ENCODE measurements around the gene CEACAM7. TPM values are rescaled to one million over a fixed set of nuclear protein-coding genes. Genes with fewer than 3 reads are reported as not detected.

CEACAM7 gene
- total and polyA plus RNA-seq, 10 of the 15 experiments (the other 5 are each of a cell fraction or from before 2014, with no cell fraction given) = not detected

DNA sequence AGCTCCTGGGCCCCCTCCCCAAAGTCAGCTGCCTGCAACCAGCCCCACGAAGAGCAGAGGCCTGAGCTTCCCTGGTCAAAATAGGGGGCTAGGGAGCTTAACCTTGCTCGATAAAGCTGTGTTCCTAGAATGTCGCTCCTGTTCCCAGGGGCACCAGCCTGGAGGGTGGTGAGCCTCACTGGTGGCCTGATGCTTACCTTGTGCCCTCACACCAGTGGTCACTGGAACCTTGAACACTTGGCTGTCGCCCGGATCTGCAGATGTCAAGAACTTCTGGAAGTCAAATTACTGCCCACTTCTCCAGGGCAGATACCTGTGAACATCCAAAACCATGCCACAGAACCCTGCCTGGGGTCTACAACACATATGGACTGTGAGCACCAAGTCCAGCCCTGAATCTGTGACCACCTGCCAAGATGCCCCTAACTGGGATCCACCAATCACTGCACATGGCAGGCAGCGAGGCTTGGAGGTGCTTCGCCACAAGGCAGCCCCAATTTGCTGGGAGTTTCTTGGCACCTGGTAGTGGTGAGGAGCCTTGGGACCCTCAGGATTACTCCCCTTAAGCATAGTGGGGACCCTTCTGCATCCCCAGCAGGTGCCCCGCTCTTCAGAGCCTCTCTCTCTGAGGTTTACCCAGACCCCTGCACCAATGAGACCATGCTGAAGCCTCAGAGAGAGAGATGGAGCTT is 15.7 kb upstream of the CEACAM7 start:
- intact Hi-C loops (cut with micrococcal nuclease; ENCODE audit: unreplicated experiment) (no loop called here), in situ Hi-C loops (cut with MboI) (no loop called here)
- H2AFZ ChIP-seq (ENCODE audit: control insufficient read depth, low read depth, low read length) = no peak overlapping the region
- ATAC-seq (no peak), FAIRE-seq (no peak), DNase-seq (ENCODE audit: low read depth, low spot score) (no peak)
- H3K9me3 ChIP-seq (replicated peaks; ENCODE audit: control insufficient read depth, insufficient read depth, low read length) = no peaks in the 10 kb centered on the region
- H3K79me2 ChIP-seq (ENCODE audit: control insufficient read depth, insufficient read depth, low read length) = no peaks in the 10 kb centered on the region
- no TSS peak for BruUV-seq (replicated peaks)
- no peaks in the 10 kb centered on the region for H4K20me1 ChIP-seq (ENCODE audit: control insufficient read depth, insufficient read depth)
- TF ChIP-seq MTA3 (IDR thresholded peaks at IDR 0.05; ENCODE audit: borderline replicate concordance, low read length) = no peak
- TF ChIP-seq, protein P1, sequence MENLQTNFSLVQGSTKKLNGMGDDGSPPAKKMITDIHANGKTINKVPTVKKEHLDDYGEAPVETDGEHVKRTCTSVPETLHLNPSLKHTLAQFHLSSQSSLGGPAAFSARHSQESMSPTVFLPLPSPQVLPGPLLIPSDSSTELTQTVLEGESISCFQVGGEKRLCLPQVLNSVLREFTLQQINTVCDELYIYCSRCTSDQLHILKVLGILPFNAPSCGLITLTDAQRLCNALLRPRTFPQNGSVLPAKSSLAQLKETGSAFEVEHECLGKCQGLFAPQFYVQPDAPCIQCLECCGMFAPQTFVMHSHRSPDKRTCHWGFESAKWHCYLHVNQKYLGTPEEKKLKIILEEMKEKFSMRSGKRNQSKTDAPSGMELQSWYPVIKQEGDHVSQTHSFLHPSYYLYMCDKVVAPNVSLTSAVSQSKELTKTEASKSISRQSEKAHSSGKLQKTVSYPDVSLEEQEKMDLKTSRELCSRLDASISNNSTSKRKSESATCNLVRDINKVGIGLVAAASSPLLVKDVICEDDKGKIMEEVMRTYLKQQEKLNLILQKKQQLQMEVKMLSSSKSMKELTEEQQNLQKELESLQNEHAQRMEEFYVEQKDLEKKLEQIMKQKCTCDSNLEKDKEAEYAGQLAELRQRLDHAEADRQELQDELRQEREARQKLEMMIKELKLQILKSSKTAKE (IDR thresholded peaks at IDR 0.05; ENCODE audit: low read depth, poor library complexity, severe bottlenecking) = no peak
- TF ChIP-seq NFYB (IDR thresholded peaks at IDR 0.05; ENCODE audit: insufficient read depth, low read depth, low read length) = no peak
- no peak for TF ChIP-seq SIX5 (IDR thresholded peaks at IDR 0.05; ENCODE audit: low read depth, low read length, severe bottlenecking)
- TF ChIP-seq, protein P2, sequence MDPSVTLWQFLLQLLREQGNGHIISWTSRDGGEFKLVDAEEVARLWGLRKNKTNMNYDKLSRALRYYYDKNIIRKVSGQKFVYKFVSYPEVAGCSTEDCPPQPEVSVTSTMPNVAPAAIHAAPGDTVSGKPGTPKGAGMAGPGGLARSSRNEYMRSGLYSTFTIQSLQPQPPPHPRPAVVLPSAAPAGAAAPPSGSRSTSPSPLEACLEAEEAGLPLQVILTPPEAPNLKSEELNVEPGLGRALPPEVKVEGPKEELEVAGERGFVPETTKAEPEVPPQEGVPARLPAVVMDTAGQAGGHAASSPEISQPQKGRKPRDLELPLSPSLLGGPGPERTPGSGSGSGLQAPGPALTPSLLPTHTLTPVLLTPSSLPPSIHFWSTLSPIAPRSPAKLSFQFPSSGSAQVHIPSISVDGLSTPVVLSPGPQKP (IDR thresholded peaks at IDR 0.05; ENCODE audit: low read depth, low read length) = no peak
- TF ChIP-seq ZZZ3 (IDR thresholded peaks at IDR 0.05; ENCODE audit: control insufficient read depth, insufficient read length, low read depth) = no peak
- TF ChIP-seq ZNF274 (IDR thresholded peaks at IDR 0.05; ENCODE audit: insufficient read depth, insufficient read length) = no peak
- TF ChIP-seq SREBF2 (IDR thresholded peaks at IDR 0.05; ENCODE audit: low read length) = no peak
- no peak for TF ChIP-seq RBBP5 (conservative IDR thresholded peaks at IDR 0.05)
- TF ChIP-seq, protein P3, sequence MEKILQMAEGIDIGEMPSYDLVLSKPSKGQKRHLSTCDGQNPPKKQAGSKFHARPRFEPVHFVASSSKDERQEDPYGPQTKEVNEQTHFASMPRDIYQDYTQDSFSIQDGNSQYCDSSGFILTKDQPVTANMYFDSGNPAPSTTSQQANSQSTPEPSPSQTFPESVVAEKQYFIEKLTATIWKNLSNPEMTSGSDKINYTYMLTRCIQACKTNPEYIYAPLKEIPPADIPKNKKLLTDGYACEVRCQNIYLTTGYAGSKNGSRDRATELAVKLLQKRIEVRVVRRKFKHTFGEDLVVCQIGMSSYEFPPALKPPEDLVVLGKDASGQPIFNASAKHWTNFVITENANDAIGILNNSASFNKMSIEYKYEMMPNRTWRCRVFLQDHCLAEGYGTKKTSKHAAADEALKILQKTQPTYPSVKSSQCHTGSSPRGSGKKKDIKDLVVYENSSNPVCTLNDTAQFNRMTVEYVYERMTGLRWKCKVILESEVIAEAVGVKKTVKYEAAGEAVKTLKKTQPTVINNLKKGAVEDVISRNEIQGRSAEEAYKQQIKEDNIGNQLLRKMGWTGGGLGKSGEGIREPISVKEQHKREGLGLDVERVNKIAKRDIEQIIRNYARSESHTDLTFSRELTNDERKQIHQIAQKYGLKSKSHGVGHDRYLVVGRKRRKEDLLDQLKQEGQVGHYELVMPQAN (conservative IDR thresholded peaks at IDR 0.05) = no peak
- no peaks in the 10 kb centered on the region for H3K36me3 ChIP-seq (ENCODE audit: control insufficient read depth in 2 of 2, insufficient read depth in 2 of 2, low read length in 1 of 2)
- 19% methylated on average over 8 of the region's 8 CpGs for WGBS (ENCODE audit: insufficient coverage, insufficient replicate concordance, low lambda C conversion rate, missing lambda C conversion rate)
- POLR2A ChIA-PET = no interaction called here
- H3K9ac ChIP-seq (ENCODE audit: control insufficient read depth, insufficient read depth, low read length) = no peak overlapping the region
- H3K4me3 ChIP-seq = no peak overlapping the region
- no peaks in the 10 kb centered on the region for H3K4me1 ChIP-seq (ENCODE audit: control insufficient read depth, insufficient read depth, low read length)
- no peak overlapping the region for H3K27ac ChIP-seq (ENCODE audit: control insufficient read depth, insufficient read depth)
- SMC1A ChIA-PET (ENCODE audit: uncharacterized antibody, unreplicated experiment) = no interaction called here
- CTCF ChIA-PET = no interaction called here
- RAD21 ChIA-PET (ENCODE audit: unreplicated experiment) = interaction anchor here (1.5 kb wide), 1 partner anchor 15 kb away, joined by 3 read pairs; the partner anchor contains the start of gene CEACAM7
- no peak overlapping the region for H3K4me2 ChIP-seq (ENCODE audit: control insufficient read depth, insufficient read depth)
- H3K27me3 ChIP-seq (replicated peaks in 1 of 2; ENCODE audit: control insufficient read depth in 2 of 2, insufficient read depth in 2 of 2, low read length in 1 of 2) = peaks cover 2 to 3% of the 10 kb centered on the region in 2 experiments; a peak in 3 of 4 replicates
